Brain microvascular endothelial cell (primary cell): ENCODE measurements around the gene KMT2D.
A peak's percentile ranks its signal among the peaks of the same experiment; 100 is the strongest.

Source experiments
- DNase-seq: peaks from one replicate; pipeline ENCODE4 v3.0.0-alpha.2; 2020
- H3K27ac ChIP-seq: fragments of 250-450 bp; sonication (Bioruptor Pico); 2 replicates; pipeline ENCODE4 v1.5.1; 2020; ENCODE audit warnings: mild to moderate bottlenecking, moderate library complexity
- H3K27me3 ChIP-seq: fragments of 250-450 bp; sonication (Bioruptor Pico); replicated peaks from 2 replicates; pipeline ENCODE4 v1.5.1; 2020; ENCODE audit warnings: mild to moderate bottlenecking
- H3K36me3 ChIP-seq: fragments of 250-450 bp; sonication (Bioruptor Pico); replicated peaks from 2 replicates; pipeline ENCODE4 v1.5.1; 2020; ENCODE audit warnings: mild to moderate bottlenecking
- H3K4me3 ChIP-seq: 2 replicates; pipeline ENCODE4 v1.5.1; 2011; ENCODE audit warnings: low read depth, mild to moderate bottlenecking, control low read depth, low read length, moderate library complexity
- CTCF ChIP-seq: IDR thresholded peaks from 2 replicates; pipeline ENCODE4 v1.5.1; 2011; ENCODE audit warnings: low read depth, mild to moderate bottlenecking, moderate library complexity, low read length, control low read depth, inconsistent platforms; ENCODE audit errors: missing control alignments
- in situ Hi-C: cut with HindIII; loops from 2 replicates; pipeline ENCODE4 v1.10.0; 2017; ENCODE audit warnings: low sequenced_read_pairs, low pct_ligation_motif_present

KMT2D gene

DNA sequence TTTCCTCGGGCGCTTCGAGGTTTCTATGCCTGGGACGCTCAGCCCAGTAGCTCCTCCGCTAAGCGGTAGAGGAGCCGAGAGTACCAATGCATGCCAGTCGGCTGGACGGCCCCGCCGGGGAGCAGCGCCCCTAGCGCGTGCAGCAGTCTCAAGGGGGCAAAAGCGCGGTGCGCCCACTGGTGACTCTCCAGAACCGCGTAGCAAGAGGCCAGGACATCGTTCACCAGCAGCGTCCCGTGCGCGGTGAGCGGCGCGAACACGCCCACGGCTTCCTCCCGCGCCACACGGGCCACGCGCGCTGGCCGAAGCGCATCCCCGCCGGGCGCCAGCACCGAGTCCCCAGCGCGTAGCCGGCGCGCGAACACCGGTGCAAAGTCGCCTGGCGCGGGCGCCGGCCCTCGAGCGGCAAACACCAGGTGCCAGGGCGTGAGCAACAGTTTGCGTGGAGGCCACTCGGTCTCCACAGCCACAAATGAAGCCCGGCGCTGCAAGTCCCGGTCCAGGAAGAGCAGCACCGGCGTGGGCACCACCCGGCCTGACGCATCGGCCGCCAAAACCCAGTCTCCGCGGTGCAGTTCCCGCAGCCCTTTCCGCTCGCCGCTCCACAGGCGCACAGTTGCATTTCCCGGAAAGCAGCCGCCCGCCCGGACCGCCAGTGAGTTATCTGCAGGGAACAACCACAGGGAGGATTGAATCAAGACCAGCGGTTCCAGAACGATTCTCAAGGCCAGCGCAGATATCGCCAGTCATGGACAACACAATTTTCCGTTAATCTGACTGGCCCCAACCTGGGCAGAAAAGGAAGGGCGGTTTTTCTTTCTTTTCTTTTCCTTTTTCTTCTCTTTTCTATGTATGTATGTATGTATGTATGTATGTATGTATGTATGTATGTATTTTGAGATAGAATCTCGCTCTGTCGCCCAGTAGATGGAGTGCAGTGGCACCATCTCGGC lies 29.5 kb upstream of the KMT2D start:
- Histone ChIP-seq H3K27me3 (peaks cover 12% of the 10 kb centered on the region), H3K4me3 (peak overlapping the region; percentile 37), H3K27ac (no peak overlapping the region), H3K36me3 (no peaks in the 10 kb centered on the region)
- in situ Hi-C loops, result no loop called here
- peak; percentile 56 for TF ChIP-seq CTCF
- DNase-seq, result no peak

GRCh38 chr12:49088932-49089330 lies 28.3 kb upstream of the KMT2D start:
- Histone ChIP-seq H3K4me3 (no peak overlapping the region), H3K27ac (no peak overlapping the region), H3K27me3 (peaks cover 12% of the 10 kb centered on the region), H3K36me3 (no peaks in the 10 kb centered on the region)
- in situ Hi-C loops, result no loop called here
- TF ChIP-seq CTCF, result no peak
- DNase-seq, result no peak

DNA sequence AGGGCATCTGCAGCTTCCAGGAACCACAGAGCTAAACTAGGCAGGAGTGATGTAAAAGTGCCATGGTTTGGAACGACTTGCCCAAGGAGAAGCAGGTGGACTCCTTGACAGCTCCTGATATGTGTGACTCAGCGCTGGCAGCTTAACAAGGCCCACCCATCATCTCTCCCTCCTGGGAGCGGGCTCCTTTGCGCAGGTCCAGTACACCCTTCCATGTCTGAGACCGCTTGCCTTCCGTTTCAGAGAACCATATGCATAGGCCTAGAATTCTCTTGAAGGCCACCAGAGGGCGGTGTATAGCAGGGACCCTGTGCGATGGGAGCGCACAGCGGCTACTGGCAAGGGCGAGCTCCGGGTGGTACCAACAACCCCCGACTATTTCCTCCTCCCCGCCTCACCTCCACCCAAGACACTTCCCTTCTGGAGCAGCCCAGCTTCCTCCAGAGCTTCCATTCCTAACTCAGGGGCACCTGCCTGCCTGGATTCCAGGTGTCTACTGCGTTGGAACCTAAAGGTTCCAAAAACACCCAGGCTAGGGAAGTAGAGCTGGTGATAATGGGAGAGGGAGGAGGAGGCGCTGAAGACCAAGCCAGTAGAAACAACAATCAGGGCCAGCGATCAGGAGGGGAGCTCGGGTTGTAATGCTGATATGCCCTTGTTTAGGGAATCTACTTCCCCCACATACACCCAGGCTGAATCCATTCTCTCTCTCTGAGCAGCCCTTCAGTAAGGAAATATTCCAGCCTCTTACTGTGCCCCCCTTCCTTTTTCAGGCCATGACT lies 27.7 kb upstream of the KMT2D start:
- Histone ChIP-seq H3K36me3 (no peaks in the 10 kb centered on the region), H3K27ac (no peak overlapping the region), H3K4me3 (no peak overlapping the region), H3K27me3 (peaks cover 12% of the 10 kb centered on the region)
- DNase-seq, result peak; percentile 84
- in situ Hi-C loops, result no loop called here
- peak; percentile 92 for TF ChIP-seq CTCF

GRCh38 chr12:49086116-49086515 lies 25.5 kb upstream of the KMT2D start:
- in situ Hi-C loops, result no loop called here
- TF ChIP-seq CTCF, result no peak
- DNase-seq, result no peak

GRCh38 chr12:49084438-49084837 lies 23.8 kb upstream of the KMT2D start:
- in situ Hi-C loops, result no loop called here
- no peak overlapping the region for H3K27ac ChIP-seq
- no peaks in the 10 kb centered on the region for H3K36me3 ChIP-seq
- no peak overlapping the region for H3K4me3 ChIP-seq
- TF ChIP-seq CTCF, result no peak
- no peak for DNase-seq
- peaks cover 5% of the 10 kb centered on the region for H3K27me3 ChIP-seq

More at GRCh38 chr12:49086116-49086515, 25.5 kb upstream of the KMT2D start:
- H3K27ac ChIP-seq, result no peak overlapping the region
- peaks cover 12% of the 10 kb centered on the region for H3K27me3 ChIP-seq
- H3K36me3 ChIP-seq, result no peaks in the 10 kb centered on the region
- no peak overlapping the region for H3K4me3 ChIP-seq
